H9 (cell line): ENCODE results near the gene TIGD1. TPM values are rescaled to one million over a fixed set of nuclear protein-coding genes. Genes with fewer than 3 reads are reported as not detected.

Source experiments
- DNase-seq: peaks from one replicate; pipeline ENCODE4 v3.0.0-alpha.2; 2017
- H2AFZ ChIP-seq: one replicate; pipeline ENCODE4 v1.6.1; 2013; ENCODE audit warnings: mild to moderate bottlenecking, low read length, control low read depth, moderate library complexity
- H2AK5ac ChIP-seq: 2 replicates; pipeline ENCODE4 v1.6.1; 2013; ENCODE audit warnings: low read length, control low read depth, mixed read lengths; ENCODE audit not compliant: insufficient read length
- H2BK120ac ChIP-seq: one replicate; pipeline ENCODE4 v1.6.1; 2013; ENCODE audit warnings: low read depth, mild to moderate bottlenecking, low read length, control low read depth, inconsistent platforms; ENCODE audit not compliant: poor library complexity, severe bottlenecking
- H2BK12ac ChIP-seq: 2 replicates; pipeline ENCODE4 v1.6.1; 2013; ENCODE audit warnings: low read length, control low read depth, mixed read lengths, low read depth; ENCODE audit not compliant: insufficient read length
- H2BK15ac ChIP-seq: 2 replicates; pipeline ENCODE4 v1.6.1; 2013; ENCODE audit warnings: low read depth, low read length, control low read depth
- H2BK20ac ChIP-seq: one replicate; pipeline ENCODE4 v1.6.1; 2013; ENCODE audit warnings: low read depth, mild to moderate bottlenecking, low read length, control low read depth, inconsistent platforms; ENCODE audit not compliant: poor library complexity, severe bottlenecking
- H2BK5ac ChIP-seq: 2 replicates; pipeline ENCODE4 v1.6.1; 2013; ENCODE audit warnings: low read length, control low read depth, mixed read lengths; ENCODE audit not compliant: insufficient read length
- H3K14ac ChIP-seq: 2 replicates; pipeline ENCODE4 v1.6.1; 2013; ENCODE audit warnings: low read length, control low read depth; ENCODE audit not compliant: insufficient read depth
- H3K18ac ChIP-seq: 2 replicates; pipeline ENCODE4 v1.6.1; 2013; ENCODE audit warnings: low read depth, mild to moderate bottlenecking, mixed read lengths, low read length, control low read depth; ENCODE audit not compliant: insufficient read length
- H3K23ac ChIP-seq: 2 replicates; pipeline ENCODE4 v1.6.1; 2013; ENCODE audit warnings: low read length, control low read depth, mixed read lengths, low read depth; ENCODE audit not compliant: insufficient read length
- H3K23me2 ChIP-seq: 2 replicates; pipeline ENCODE4 v1.6.1; 2013; ENCODE audit warnings: low read depth, mild to moderate bottlenecking, mixed read lengths, low read length, control low read depth; ENCODE audit not compliant: insufficient read length, poor library complexity, severe bottlenecking
- H3K27ac ChIP-seq: 2 replicates; pipeline ENCODE4 v1.5.1; 2013; ENCODE audit warnings: low read length, control low read depth, mixed read lengths, low read depth; ENCODE audit not compliant: insufficient read length
- H3K27me3 ChIP-seq: 2 replicates; pipeline ENCODE4 v1.6.1; 2013; ENCODE audit warnings: low read length, control low read depth, inconsistent platforms; ENCODE audit not compliant: insufficient read depth
- H3K4ac ChIP-seq: 2 replicates; pipeline ENCODE4 v1.6.1; 2013; ENCODE audit warnings: low read depth, mild to moderate bottlenecking, control low read depth, inconsistent platforms, low read length, moderate library complexity
- H3K4me1 ChIP-seq: 2 replicates; pipeline ENCODE4 v1.6.1; 2013; ENCODE audit warnings: low read length, control low read depth, inconsistent platforms; ENCODE audit not compliant: insufficient read depth
- H3K4me2 ChIP-seq: 2 replicates; pipeline ENCODE4 v1.6.1; 2013; ENCODE audit warnings: low read length, control low read depth, mixed read lengths; ENCODE audit not compliant: insufficient read length, insufficient read depth
- H3K56ac ChIP-seq: 2 replicates; pipeline ENCODE4 v1.6.1; 2013; ENCODE audit warnings: low read depth, mild to moderate bottlenecking, mixed read lengths, low read length, control low read depth; ENCODE audit not compliant: insufficient read length
- H3K79me1 ChIP-seq: 2 replicates; pipeline ENCODE4 v1.6.1; 2013; ENCODE audit warnings: low read depth, mild to moderate bottlenecking, moderate library complexity, low read length, control low read depth, inconsistent platforms; ENCODE audit not compliant: insufficient read depth, poor library complexity, severe bottlenecking
- H3K79me2 ChIP-seq: 2 replicates; pipeline ENCODE4 v1.6.1; 2013; ENCODE audit warnings: low read length, control low read depth, inconsistent platforms; ENCODE audit not compliant: insufficient read depth
- H3K9ac ChIP-seq: 2 replicates; pipeline ENCODE4 v1.6.1; 2013; ENCODE audit warnings: low read length, control low read depth, mixed read lengths; ENCODE audit not compliant: insufficient read length; ENCODE audit errors: extremely low read depth
- H3K9me3 ChIP-seq: one replicate; pipeline ENCODE4 v1.6.1; 2013; ENCODE audit warnings: low read depth, low read length, inconsistent platforms; ENCODE audit not compliant: control insufficient read depth
- H3T11ph ChIP-seq: one replicate; pipeline ENCODE4 v1.6.1; 2013; ENCODE audit warnings: mild to moderate bottlenecking, low read length, control low read depth, inconsistent platforms
- H4K20me1 ChIP-seq: one replicate; pipeline ENCODE4 v1.6.1; 2013; ENCODE audit not compliant: control insufficient read depth, insufficient read length, insufficient read depth
- H4K5ac ChIP-seq: 2 replicates; pipeline ENCODE4 v1.6.1; 2013; ENCODE audit warnings: low read depth, mild to moderate bottlenecking, mixed read lengths, low read length, control low read depth; ENCODE audit not compliant: insufficient read length
- H4K8ac ChIP-seq: replicated peaks from 2 replicates; pipeline ENCODE4 v1.6.1; 2013; ENCODE audit warnings: low read length, control low read depth, mixed read lengths, low read depth; ENCODE audit not compliant: insufficient read length
- H4K91ac ChIP-seq: 2 replicates; pipeline ENCODE4 v1.6.1; 2013; ENCODE audit warnings: low read depth, mild to moderate bottlenecking, moderate library complexity, mixed read lengths, low read length, control low read depth; ENCODE audit not compliant: insufficient read length
- H3K27ac Mint-ChIP-seq, 3 experiments: 2 replicates in 2 of 3; 3 replicates in 1 of 3; pipeline ENCODE4 v1.8.0; 2020 to 2021; ENCODE audit warnings: mixed read lengths in 3 of 3, mild to moderate bottlenecking in 1 of 3, moderate library complexity in 1 of 3
- H3K27me3 Mint-ChIP-seq: 2 replicates; pipeline ENCODE4 v1.8.0; 2021; ENCODE audit warnings: low read depth, mild to moderate bottlenecking, moderate library complexity, mixed read lengths
- H3K36me3 Mint-ChIP-seq, 3 experiments: 2 replicates in 2 of 3; 3 replicates in 1 of 3; pipeline ENCODE4 v1.8.0; 2020 to 2021; ENCODE audit warnings: low read depth in 3 of 3, mixed read lengths in 3 of 3; ENCODE audit not compliant: insufficient read depth in 1 of 3
- H3K4me1 Mint-ChIP-seq, 2 experiments: 2 replicates each; pipeline ENCODE4 v1.8.0; 2020; ENCODE audit warnings: mixed read lengths in 2 of 2
- H3K4me3 Mint-ChIP-seq, 2 experiments: 2 replicates in 1 of 2; 3 replicates in 1 of 2; pipeline ENCODE4 v1.8.0; 2020 to 2021; ENCODE audit warnings: mild to moderate bottlenecking in 2 of 2, mixed read lengths in 2 of 2, moderate library complexity in 1 of 2
- H3K9me3 Mint-ChIP-seq, 2 experiments: 2 replicates in 1 of 2; 3 replicates in 1 of 2; pipeline ENCODE4 v1.8.0; 2020; ENCODE audit warnings: mild to moderate bottlenecking in 2 of 2, mixed read lengths in 2 of 2, moderate library complexity in 1 of 2
- CTCF ChIP-seq: fragments of 200-600 bp; sonication (generic); conservative IDR thresholded peaks from 3 replicates; pipeline ENCODE4 v1.8.0; 2021; ENCODE audit warnings: antibody characterized with exemption, mild to moderate bottlenecking
- WGBS: extraction: QIAGEN DNeasy Blood & Tissue Kit; methylation state at CpG from one replicate; pipeline ENCODE4 v1.1.7; 2013; ENCODE audit warnings: missing lambda C conversion rate, low lambda C conversion rate, mixed read lengths; ENCODE audit not compliant: insufficient read length; ENCODE audit errors: extremely low coverage; 5-methylcytosine and 5-hydroxymethylcytosine counted together
- total RNA-seq: library from RNA; stranded (reverse); gene quantifications from 2 replicates; pipeline ENCODE4 v1.2.1, GENCODE V29; 2021

Gene TIGD1
- total RNA-seq, 1 experiment from 2014 or later = 6.3 TPM

- Histone ChIP-seq H3T11ph (no peak overlapping the region), H3K27me3 (no peaks in the 10 kb centered on the region), H3K79me1 (no peaks in the 10 kb centered on the region), H4K91ac (no peak overlapping the region), H3K56ac (no peak overlapping the region), H2BK120ac (no peak overlapping the region), H3K4ac (no peak overlapping the region), H2BK12ac (no peak overlapping the region), H2AFZ (no peak overlapping the region), H3K9ac (no peak overlapping the region), H3K14ac (no peak overlapping the region), H3K4me2 (no peak overlapping the region), H3K23ac (no peak overlapping the region), H3K79me2 (no peaks in the 10 kb centered on the region), H3K18ac (no peak overlapping the region), H2BK15ac (no peak overlapping the region), H4K5ac (no peak overlapping the region), H3K27ac (no peak overlapping the region), H2BK20ac (no peak overlapping the region), H3K9me3 (no peaks in the 10 kb centered on the region), H4K8ac (no peak overlapping the region), H2BK5ac (no peak overlapping the region), H4K20me1 (no peaks in the 10 kb centered on the region), H3K23me2 (no peaks in the 10 kb centered on the region), H2AK5ac (no peak overlapping the region), H3K4me1 (no peaks in the 10 kb centered on the region)
- DNase-seq = no peak
- no peaks in the 10 kb centered on the region; a peak in 1 of 5 replicates for H3K9me3 Mint-ChIP-seq
- no peak overlapping the region for H3K27ac Mint-ChIP-seq
- no peak for TF ChIP-seq CTCF
- WGBS = no CpG with 5 or more reads among the region's 6 CpGs
- H3K4me3 Mint-ChIP-seq = no peak overlapping the region
- H3K4me1 Mint-ChIP-seq = peaks cover 19 to 21% of the 10 kb centered on the region in 2 experiments
- H3K27me3 Mint-ChIP-seq = peaks cover 3% of the 10 kb centered on the region; the same call in 1 of the 2 replicates
- H3K36me3 Mint-ChIP-seq = peaks cover 18 to 28% (median 19%) of the 10 kb centered on the region in 3 experiments; a peak in 6 of 7 replicates
These were observed 33.9 kb upstream of the TIGD1 start for GRCh38 chr2:232584238-232584637.
